ENCODE results near the gene NETO1. TPM values are rescaled to one million over a fixed set of nuclear protein-coding genes. Genes with fewer than 3 reads are reported as not detected.

The NETO1 gene
- total and polyA plus RNA-seq, 2 of the 4 experiments (the other 2 are of a cell fraction): 0.29 to 0.36 TPM

DNA sequence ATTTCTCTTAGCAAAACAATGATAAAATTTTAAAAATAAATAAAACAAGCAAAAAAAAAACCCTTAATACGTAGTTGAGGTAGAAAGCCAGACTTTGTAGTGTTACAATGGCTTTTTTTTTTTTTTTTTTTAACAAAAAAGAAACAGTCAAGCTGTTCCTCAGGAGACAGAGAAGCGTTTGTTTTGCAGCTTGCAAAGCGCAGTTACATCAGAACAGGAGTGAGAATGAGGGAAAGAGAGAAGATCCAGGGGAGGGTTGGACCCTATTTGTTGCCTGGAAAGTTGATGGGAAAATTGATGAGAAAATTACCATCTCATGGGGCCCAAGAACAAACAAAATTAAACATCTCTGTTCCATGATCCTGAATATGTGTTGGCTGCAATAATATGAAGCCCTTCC lies 146.5 kb downstream of the NETO1 start:
- H2BK20ac ChIP-seq (ENCODE audit: low read depth, low read length): no peak overlapping the region
- TF ChIP-seq CEBPB (IDR thresholded peaks at IDR 0.05; ENCODE audit: low read depth, low read length) (no peak), MXI1 (IDR thresholded peaks at IDR 0.05; ENCODE audit: borderline replicate concordance, low read depth, low read length) (no peak), BHLHE40 (IDR thresholded peaks at IDR 0.05; ENCODE audit: low read depth, low read length) (no peak), MAFK (IDR thresholded peaks at IDR 0.05; ENCODE audit: low read depth, low read length) (no peak), RCOR1 (IDR thresholded peaks at IDR 0.05; ENCODE audit: insufficient replicate concordance, low read length) (no peak), RFX5 (IDR thresholded peaks at IDR 0.05; ENCODE audit: low read depth, low read length) (no peak), CHD1 (IDR thresholded peaks at IDR 0.05; ENCODE audit: low read depth, low read length) (no peak), POLR2A (IDR thresholded peaks at IDR 0.05; ENCODE audit: low read depth, low read length) (no peak), SMC3 (IDR thresholded peaks at IDR 0.05; ENCODE audit: low read depth, low read length) (no peak), CTCF (conservative IDR thresholded peaks at IDR 0.05; ENCODE audit: low read depth, low read length) (no peak)
- TF ChIP-seq, protein P1, sequence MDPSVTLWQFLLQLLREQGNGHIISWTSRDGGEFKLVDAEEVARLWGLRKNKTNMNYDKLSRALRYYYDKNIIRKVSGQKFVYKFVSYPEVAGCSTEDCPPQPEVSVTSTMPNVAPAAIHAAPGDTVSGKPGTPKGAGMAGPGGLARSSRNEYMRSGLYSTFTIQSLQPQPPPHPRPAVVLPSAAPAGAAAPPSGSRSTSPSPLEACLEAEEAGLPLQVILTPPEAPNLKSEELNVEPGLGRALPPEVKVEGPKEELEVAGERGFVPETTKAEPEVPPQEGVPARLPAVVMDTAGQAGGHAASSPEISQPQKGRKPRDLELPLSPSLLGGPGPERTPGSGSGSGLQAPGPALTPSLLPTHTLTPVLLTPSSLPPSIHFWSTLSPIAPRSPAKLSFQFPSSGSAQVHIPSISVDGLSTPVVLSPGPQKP (IDR thresholded peaks at IDR 0.05; ENCODE audit: borderline replicate concordance, low read depth, low read length): no peak
- intact Hi-C loops (cut with micrococcal nuclease): no loop called here
- ATAC-seq (ENCODE audit: low read depth) (no peak), DNase-seq (no peak)
- H3K4me2 ChIP-seq (ENCODE audit: low read depth, low read length): no peak overlapping the region
- H3K4ac ChIP-seq (ENCODE audit: low read depth, low read length): no peak overlapping the region
- H2BK5ac ChIP-seq (ENCODE audit: low read depth, low read length, poor library complexity, severe bottlenecking): no peak overlapping the region
- H4K20me1 ChIP-seq (ENCODE audit: insufficient read depth, low read length): no peaks in the 10 kb centered on the region
- H3K27me3 ChIP-seq (ENCODE audit: control insufficient read depth, insufficient read depth, low read length): no peaks in the 10 kb centered on the region
- ChIA-PET CTCF (no interaction called here), POLR2A (ENCODE audit: unreplicated experiment) (no interaction called here)
- no peak overlapping the region for H3K9ac ChIP-seq (ENCODE audit: low read depth, low read length)
- H3K4me3 ChIP-seq (ENCODE audit: insufficient read depth, low read depth, low read length): no peak overlapping the region
- no peak overlapping the region for H3K18ac ChIP-seq (ENCODE audit: low read depth, low read length)
- H2AK5ac ChIP-seq (ENCODE audit: low read depth, low read length): no peak overlapping the region
- in situ Hi-C loops (cut with MboI; ENCODE audit: low sequenced_read_pairs): no loop called here
- no peak overlapping the region for H2BK120ac ChIP-seq (ENCODE audit: low read depth, low read length)
- H3K14ac ChIP-seq (replicated peaks; ENCODE audit: low read depth, low read length): no peak overlapping the region
- H4K5ac ChIP-seq (ENCODE audit: low read depth, low read length): no peak overlapping the region
- H3K36me3 ChIP-seq (ENCODE audit: control insufficient read depth, insufficient read depth, low read length): no peaks in the 10 kb centered on the region
- H4K91ac ChIP-seq (ENCODE audit: insufficient read depth, low read depth, low read length): no peak overlapping the region
- no peaks in the 10 kb centered on the region for H3K79me1 ChIP-seq (ENCODE audit: low read depth in 1 of 2, low read length in 2 of 2)
- no peak overlapping the region for H2AFZ ChIP-seq (replicated peaks; ENCODE audit: low read length, poor library complexity)
- no peaks in the 10 kb centered on the region for H3K4me1 ChIP-seq (ENCODE audit: control insufficient read depth, insufficient read depth, low read length)
- H3K9me3 ChIP-seq (ENCODE audit: control insufficient read depth, insufficient read depth, low read length): 0 out of 2 replicates have a peak, but pooled peaks cover 5% of the 10 kb centered on the region
- dilution Hi-C loops (cut with HindIII; ENCODE audit: low sequenced_read_pairs, unreplicated experiment): no loop called here
- H4K8ac ChIP-seq (ENCODE audit: low read depth in 2 of 2, low read length in 2 of 2): no peak overlapping the region
- H3K9me1 ChIP-seq (ENCODE audit: insufficient read depth, low read length): no peaks in the 10 kb centered on the region
- no CpG with 5 or more reads among the region's 3 CpGs for WGBS, 2 experiments (ENCODE audit: extremely low coverage in 2 of 2, insufficient read length in 1 of 2)
- no peak overlapping the region for H2BK15ac ChIP-seq (ENCODE audit: low read depth, low read length)
- no peak overlapping the region for H3K27ac ChIP-seq (ENCODE audit: insufficient read depth, low read length)
- H2AK9ac ChIP-seq (replicated peaks; ENCODE audit: low read depth, low read length, poor library complexity): no peak overlapping the region
- H3K56ac ChIP-seq (ENCODE audit: extremely low read depth, insufficient read depth, low read length): no peak overlapping the region
- BruUV-seq (replicated peaks): no TSS peak
- H3K23ac ChIP-seq (ENCODE audit: low read depth, low read length): no peak overlapping the region
